HepG2 (cell line): ENCODE data around the gene USF1. TPM values are rescaled to one million over a fixed set of nuclear protein-coding genes. Genes with fewer than 3 reads are reported as not detected.
A peak's percentile ranks its signal among the peaks of the same experiment; 100 is the strongest.

Experiments
- CAMTA2 ChIP-seq: sonication (generic); formaldehyde crosslinking; IDR thresholded peaks from 2 replicates; pipeline ENCODE4 v1.4.0; 2020; ENCODE audit warnings: mild to moderate bottlenecking, missing genetic modification reagents, borderline replicate concordance
- CREM ChIP-seq, 2 experiments: sonication (generic) in 1 of 2; formaldehyde crosslinking in 1 of 2; IDR thresholded peaks; 2 replicates each; pipeline versions ENCODE4 v1.4.0 to v1.6.1; 2016 to 2020; ENCODE audit warnings: antibody characterized with exemption in 1 of 2, mild to moderate bottlenecking in 1 of 2, missing genetic modification reagents in 1 of 2
- HNRNPLL ChIP-seq: fragments of 200-400 bp; formaldehyde crosslinking; IDR thresholded peaks from 2 replicates; pipeline ENCODE4 v1.6.1; 2017; ENCODE audit warnings: mild to moderate bottlenecking, low read depth, low read length; ENCODE audit not compliant: poor library complexity, severe bottlenecking
- MAFK ChIP-seq, 2 experiments: IDR thresholded peaks in 1 of 2; conservative IDR thresholded peaks in 1 of 2; 2 replicates each; pipeline ENCODE4 v1.6.1; 2011; ENCODE audit warnings: improper control_type of control experiment in 2 of 2, low read length in 2 of 2
- MED13 ChIP-seq: sonication (generic); formaldehyde crosslinking; IDR thresholded peaks from 2 replicates; pipeline ENCODE4 v1.5.0; 2020; ENCODE audit warnings: missing genetic modification reagents
- MYC ChIP-seq: sonication (generic); formaldehyde crosslinking; IDR thresholded peaks from 2 replicates; pipeline ENCODE4 v1.9.0; 2021; ENCODE audit warnings: missing genetic modification reagents, borderline replicate concordance
- NAIF1 ChIP-seq: sonication (generic); formaldehyde crosslinking; IDR thresholded peaks from 2 replicates; pipeline ENCODE4 v1.5.0; 2020; ENCODE audit warnings: mild to moderate bottlenecking, missing genetic modification reagents, borderline replicate concordance
- NR2C2 ChIP-seq: sonication (generic); formaldehyde crosslinking; IDR thresholded peaks from 2 replicates; pipeline ENCODE4 v1.4.0; 2020; ENCODE audit warnings: missing genetic modification reagents, mild to moderate bottlenecking, moderate library complexity, borderline replicate concordance
- SPEN ChIP-seq: sonication (generic); formaldehyde crosslinking; IDR thresholded peaks from 2 replicates; pipeline ENCODE4 v1.5.1; 2020; ENCODE audit warnings: low read depth, mild to moderate bottlenecking, missing genetic modification reagents
- TCF12 ChIP-seq, 2 experiments: fragments of 450-650 bp in 1 of 2; sonication (generic) in 1 of 2; formaldehyde crosslinking in 1 of 2; IDR thresholded peaks; 2 replicates each; pipeline versions ENCODE4 v1.6.1 to v1.8.0; 2017 to 2022; ENCODE audit warnings: antibody characterized with exemption in 1 of 2, mild to moderate bottlenecking in 1 of 2, missing genetic modification reagents in 1 of 2, moderate library complexity in 1 of 2
- ZNF781 ChIP-seq: sonication (generic); formaldehyde crosslinking; IDR thresholded peaks from 2 replicates; pipeline ENCODE4 v1.5.1; 2020; ENCODE audit warnings: borderline replicate concordance, mild to moderate bottlenecking, missing genetic modification reagents; ENCODE audit errors: not compliant biosample characterization
- ZNF792 ChIP-seq: IDR thresholded peaks from 2 replicates; pipeline ENCODE4 v1.6.1; 2016
- ZNF83 ChIP-seq: sonication (generic); formaldehyde crosslinking; IDR thresholded peaks from 2 replicates; pipeline ENCODE4 v1.4.0; 2020; ENCODE audit warnings: missing genetic modification reagents, mild to moderate bottlenecking, borderline replicate concordance
- ZSCAN12 ChIP-seq: sonication (generic); formaldehyde crosslinking; IDR thresholded peaks from 2 replicates; pipeline ENCODE4 v1.9.0; 2021; ENCODE audit warnings: mild to moderate bottlenecking, missing genetic modification reagents
- polyA plus RNA-seq, 8 experiments: library from polyadenylated mRNA; depleted of rRNA in 3 of 8; stranded (reverse) in 7 of 8; unstranded in 1 of 8; fragments of >200 nt; fragmentation: Illumina TruSeq in 4 of 8; extraction: Trizol in 4 of 8; gene quantifications; 2 replicates each; pipeline versions ENCODE4 v1.2.1 to v1.2.3, GENCODE V29; 2011 to 2016; ENCODE audit warnings: low read depth in 4 of 8, missing spikeins in 1 of 8, mixed read lengths in 1 of 8; ENCODE audit not compliant: insufficient read depth in 1 of 8
- total RNA-seq, 5 experiments: library from RNA; depleted of rRNA; stranded (reverse); fragments of >200 nt; fragmentation: Illumina TruSeq; extraction: Trizol; gene quantifications; 2 replicates each; pipeline ENCODE4 v1.2.3, GENCODE V29; 2016; ENCODE audit warnings: low read depth in 1 of 5
- TF ChIP-seq, protein P1 (sequence below): sonication (generic); formaldehyde crosslinking; IDR thresholded peaks from 2 replicates; pipeline ENCODE4 v1.8.0; 2022; ENCODE audit warnings: mild to moderate bottlenecking, missing genetic modification reagents, borderline replicate concordance
- TF ChIP-seq, protein P2 (sequence below): sonication (generic); formaldehyde crosslinking; IDR thresholded peaks from 2 replicates; pipeline ENCODE4 v1.4.0; 2020; ENCODE audit warnings: mild to moderate bottlenecking, missing genetic modification reagents
- TF ChIP-seq, protein P3 (sequence below): sonication (generic); formaldehyde crosslinking; IDR thresholded peaks from 2 replicates; pipeline ENCODE4 v1.4.0; 2020; ENCODE audit warnings: missing genetic modification reagents
- TF ChIP-seq, protein P4 (sequence below): sonication (generic); formaldehyde crosslinking; IDR thresholded peaks from 2 replicates; pipeline ENCODE4 v1.5.1; 2020; ENCODE audit warnings: mild to moderate bottlenecking, moderate library complexity, missing genetic modification reagents
- TF ChIP-seq, protein P5 (sequence below): sonication (generic); formaldehyde crosslinking; conservative IDR thresholded peaks from 2 replicates; pipeline ENCODE4 v1.4.0; 2020; ENCODE audit warnings: missing genetic modification reagents
- TF ChIP-seq, protein P6 (sequence below): sonication (generic); formaldehyde crosslinking; IDR thresholded peaks from 2 replicates; pipeline ENCODE4 v1.4.0; 2020; ENCODE audit warnings: mild to moderate bottlenecking, missing genetic modification reagents

The USF1 gene
- total and polyA plus RNA-seq, 2 of the 13 experiments (the other 11 are each of a cell fraction or from before 2014, with no cell fraction given) = 26.9 to 39.4 TPM

DNA sequence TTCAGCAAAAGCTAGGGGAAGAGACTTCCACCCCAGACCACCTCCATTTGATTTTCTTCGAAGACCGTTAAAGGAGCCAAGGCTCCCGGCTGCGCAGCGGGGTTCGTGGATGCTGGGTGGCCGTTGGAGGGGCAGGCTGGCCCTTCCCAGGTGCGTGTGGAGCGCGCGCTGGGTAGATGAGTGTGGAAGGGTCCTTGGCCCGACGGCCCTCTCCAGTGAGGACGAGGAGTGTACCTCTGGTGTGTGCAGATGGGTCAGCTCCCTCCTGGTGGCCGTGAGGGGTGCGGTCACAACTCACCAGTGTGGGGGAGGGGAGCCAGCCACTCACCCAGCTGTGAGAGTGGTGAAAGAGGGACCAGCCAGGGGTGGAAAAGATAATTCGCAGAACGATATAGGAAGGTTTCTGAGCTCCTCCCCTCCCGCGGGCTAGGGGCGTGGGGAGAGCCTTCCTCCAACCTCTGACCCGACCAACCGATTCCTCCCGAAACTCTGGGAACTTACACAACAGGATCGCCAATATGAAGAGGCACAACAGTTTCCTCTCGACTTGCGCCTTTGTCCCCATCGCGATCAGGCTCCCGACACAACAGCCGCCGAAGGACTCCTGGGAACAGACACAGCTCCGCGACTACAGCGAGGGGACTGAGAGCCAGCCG, 25.1 kb downstream of the USF1 start, which contains the start of gene F11R (continued):
- TF ChIP-seq, protein P1, sequence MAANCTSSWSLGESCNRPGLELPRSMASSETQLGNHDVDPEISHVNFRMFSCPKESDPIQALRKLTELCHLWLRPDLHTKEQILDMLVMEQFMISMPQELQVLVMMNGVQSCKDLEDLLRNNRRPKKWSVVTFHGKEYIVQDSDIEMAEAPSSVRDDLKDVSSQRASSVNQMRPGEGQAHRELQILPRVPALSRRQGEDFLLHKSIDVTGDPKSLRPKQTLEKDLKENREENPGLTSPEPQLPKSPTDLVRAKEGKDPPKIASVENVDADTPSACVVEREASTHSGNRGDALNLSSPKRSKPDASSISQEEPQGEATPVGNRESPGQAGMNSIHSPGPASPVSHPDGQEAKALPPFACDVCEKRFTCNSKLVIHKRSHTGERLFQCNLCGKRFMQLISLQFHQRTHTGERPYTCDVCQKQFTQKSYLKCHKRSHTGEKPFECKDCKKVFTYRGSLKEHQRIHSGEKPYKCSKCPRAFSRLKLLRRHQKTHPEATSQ (CRISPR knock-in tag) = 0 out of 2 replicates have a peak, but pooled peaks have one; percentile 43
- TF ChIP-seq CAMTA2 = no peak
- no peak for TF ChIP-seq ZNF792 (CRISPR knock-in tag)
- TF ChIP-seq MED13 = peak; percentile 78; the same call in 1 of the 2 replicates
- TF ChIP-seq, protein P2, sequence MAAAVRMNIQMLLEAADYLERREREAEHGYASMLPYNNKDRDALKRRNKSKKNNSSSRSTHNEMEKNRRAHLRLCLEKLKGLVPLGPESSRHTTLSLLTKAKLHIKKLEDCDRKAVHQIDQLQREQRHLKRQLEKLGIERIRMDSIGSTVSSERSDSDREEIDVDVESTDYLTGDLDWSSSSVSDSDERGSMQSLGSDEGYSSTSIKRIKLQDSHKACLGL (CRISPR knock-in tag) = no peak
- 0 out of 2 replicates have a peak, but pooled peaks have one; percentile 4 for TF ChIP-seq NAIF1 (CRISPR knock-in tag)
- TF ChIP-seq, protein P3, sequence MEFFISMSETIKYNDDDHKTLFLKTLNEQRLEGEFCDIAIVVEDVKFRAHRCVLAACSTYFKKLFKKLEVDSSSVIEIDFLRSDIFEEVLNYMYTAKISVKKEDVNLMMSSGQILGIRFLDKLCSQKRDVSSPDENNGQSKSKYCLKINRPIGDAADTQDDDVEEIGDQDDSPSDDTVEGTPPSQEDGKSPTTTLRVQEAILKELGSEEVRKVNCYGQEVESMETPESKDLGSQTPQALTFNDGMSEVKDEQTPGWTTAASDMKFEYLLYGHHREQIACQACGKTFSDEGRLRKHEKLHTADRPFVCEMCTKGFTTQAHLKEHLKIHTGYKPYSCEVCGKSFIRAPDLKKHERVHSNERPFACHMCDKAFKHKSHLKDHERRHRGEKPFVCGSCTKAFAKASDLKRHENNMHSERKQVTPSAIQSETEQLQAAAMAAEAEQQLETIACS (CRISPR knock-in tag) = no peak
- TF ChIP-seq, protein P4, sequence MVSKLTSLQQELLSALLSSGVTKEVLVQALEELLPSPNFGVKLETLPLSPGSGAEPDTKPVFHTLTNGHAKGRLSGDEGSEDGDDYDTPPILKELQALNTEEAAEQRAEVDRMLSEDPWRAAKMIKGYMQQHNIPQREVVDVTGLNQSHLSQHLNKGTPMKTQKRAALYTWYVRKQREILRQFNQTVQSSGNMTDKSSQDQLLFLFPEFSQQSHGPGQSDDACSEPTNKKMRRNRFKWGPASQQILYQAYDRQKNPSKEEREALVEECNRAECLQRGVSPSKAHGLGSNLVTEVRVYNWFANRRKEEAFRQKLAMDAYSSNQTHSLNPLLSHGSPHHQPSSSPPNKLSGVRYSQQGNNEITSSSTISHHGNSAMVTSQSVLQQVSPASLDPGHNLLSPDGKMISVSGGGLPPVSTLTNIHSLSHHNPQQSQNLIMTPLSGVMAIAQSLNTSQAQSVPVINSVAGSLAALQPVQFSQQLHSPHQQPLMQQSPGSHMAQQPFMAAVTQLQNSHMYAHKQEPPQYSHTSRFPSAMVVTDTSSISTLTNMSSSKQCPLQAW (CRISPR knock-in tag) = 0 out of 2 replicates have a peak, but pooled peaks have one; percentile 37
- TF ChIP-seq, protein P5, sequence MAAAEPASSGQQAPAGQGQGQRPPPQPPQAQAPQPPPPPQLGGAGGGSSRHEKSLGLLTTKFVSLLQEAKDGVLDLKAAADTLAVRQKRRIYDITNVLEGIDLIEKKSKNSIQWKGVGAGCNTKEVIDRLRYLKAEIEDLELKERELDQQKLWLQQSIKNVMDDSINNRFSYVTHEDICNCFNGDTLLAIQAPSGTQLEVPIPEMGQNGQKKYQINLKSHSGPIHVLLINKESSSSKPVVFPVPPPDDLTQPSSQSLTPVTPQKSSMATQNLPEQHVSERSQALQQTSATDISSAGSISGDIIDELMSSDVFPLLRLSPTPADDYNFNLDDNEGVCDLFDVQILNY (CRISPR knock-in tag) = no peak
- TF ChIP-seq NR2C2 (CRISPR knock-in tag) = no peak
- peak; percentile 33; the same call in 1 of the 2 replicates for TF ChIP-seq MYC (CRISPR knock-in tag)
- no peak for TF ChIP-seq ZNF83
- no peak for TF ChIP-seq CREM (IDR thresholded peaks at IDR 0.05)
- TF ChIP-seq CREM (CRISPR knock-in tag; IDR thresholded peaks at IDR 0.05) = no peak
- no peak for TF ChIP-seq MAFK (conservative IDR thresholded peaks at IDR 0.05 in 1 of 2, IDR thresholded peaks at IDR 0.05 in 1 of 2; ENCODE audit: low read length in 2 of 2)
- TF ChIP-seq SPEN (CRISPR knock-in tag) = no peak
- TF ChIP-seq ZNF781 (CRISPR knock-in tag) = no peak
- TF ChIP-seq HNRNPLL = peak; percentile 44
- no peak for TF ChIP-seq TCF12 (IDR thresholded peaks at IDR 0.05)
- 0 out of 2 replicates have a peak, but pooled peaks have one; percentile 18 for TF ChIP-seq TCF12 (CRISPR knock-in tag; IDR thresholded peaks at IDR 0.05)
- TF ChIP-seq, protein P6, sequence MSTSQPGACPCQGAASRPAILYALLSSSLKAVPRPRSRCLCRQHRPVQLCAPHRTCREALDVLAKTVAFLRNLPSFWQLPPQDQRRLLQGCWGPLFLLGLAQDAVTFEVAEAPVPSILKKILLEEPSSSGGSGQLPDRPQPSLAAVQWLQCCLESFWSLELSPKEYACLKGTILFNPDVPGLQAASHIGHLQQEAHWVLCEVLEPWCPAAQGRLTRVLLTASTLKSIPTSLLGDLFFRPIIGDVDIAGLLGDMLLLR (CRISPR knock-in tag) = 0 out of 2 replicates have a peak, but pooled peaks have one; percentile 35
- no peak for TF ChIP-seq ZSCAN12
